ENCODE data around the gene FAM181A.

DNA sequence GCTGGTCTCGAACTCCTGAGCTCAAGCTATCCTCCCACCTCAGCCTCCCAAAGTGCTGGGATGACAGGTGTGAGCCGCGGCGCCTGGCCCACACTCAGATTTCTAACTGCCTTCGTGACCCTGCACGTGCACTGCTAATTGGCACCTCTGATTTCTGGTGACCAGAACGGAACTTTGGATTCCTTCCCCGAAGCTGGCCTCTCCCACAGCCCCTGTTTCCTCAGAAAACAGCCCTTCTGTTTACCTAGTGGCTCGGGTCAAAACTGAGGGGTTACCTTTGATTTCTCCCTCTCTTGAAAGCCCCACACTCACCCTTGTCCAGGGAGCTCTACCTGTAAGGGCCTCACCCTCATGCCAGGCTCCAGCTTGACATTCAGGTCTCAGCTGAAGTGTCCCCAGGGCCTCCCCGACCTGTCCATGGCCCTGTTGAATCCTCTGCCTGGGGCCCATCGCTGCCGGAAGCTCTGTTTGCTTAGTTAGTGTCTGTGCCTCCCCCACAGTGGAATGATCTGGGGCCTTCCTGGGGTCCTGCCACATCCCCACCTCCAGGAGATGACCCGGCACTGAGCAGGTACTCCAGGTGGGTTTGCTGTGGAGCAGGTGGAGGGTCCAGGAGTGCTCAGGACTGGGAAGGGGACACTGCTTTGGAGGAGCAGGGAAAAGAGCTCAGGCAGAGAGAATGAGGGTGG lies 24.4 kb upstream of the FAM181A start:
- TF ChIP-seq EZH2 (IDR thresholded peaks at IDR 0.05; ENCODE audit: insufficient read depth, poor library complexity, severe bottlenecking): no peak
- TF ChIP-seq EZH2phosphoT487 (IDR thresholded peaks at IDR 0.05; ENCODE audit: insufficient read depth, low read depth): no peak
